Glutamatergic neuron (in vitro differentiated cells): ENCODE data around the gene LMX1B. TPM values are rescaled to one million over a fixed set of nuclear protein-coding genes. Genes with fewer than 3 reads are reported as not detected.
"Not testable (repeated sequence)": the region's sequence is repeated elsewhere in the genome, so short reads cannot be mapped to it uniquely, and the experiment has no call there.

ENCODE experiments used
- DNase-seq: peaks from one replicate; pipeline ENCODE4 v3.0.0; 2022
- H3K27ac Mint-ChIP-seq: one replicate; pipeline ENCODE4 v1.8.0; 2020; ENCODE audit warnings: mild to moderate bottlenecking, mixed read lengths, inconsistent platforms; ENCODE audit not compliant: unreplicated experiment
- H3K27me3 Mint-ChIP-seq: one replicate; pipeline ENCODE4 v1.8.0; 2020; ENCODE audit warnings: mild to moderate bottlenecking, moderate library complexity, mixed read lengths, inconsistent platforms; ENCODE audit not compliant: unreplicated experiment
- H3K36me3 Mint-ChIP-seq: one replicate; pipeline ENCODE4 v1.8.0; 2020; ENCODE audit warnings: mild to moderate bottlenecking, mixed read lengths, inconsistent platforms; ENCODE audit not compliant: unreplicated experiment
- H3K4me1 Mint-ChIP-seq: one replicate; pipeline ENCODE4 v1.8.0; 2020; ENCODE audit warnings: mild to moderate bottlenecking, low read depth, mixed read lengths, inconsistent platforms; ENCODE audit not compliant: unreplicated experiment
- H3K4me3 Mint-ChIP-seq: one replicate; pipeline ENCODE4 v1.8.0; 2020; ENCODE audit warnings: mild to moderate bottlenecking, mixed read lengths, inconsistent platforms; ENCODE audit not compliant: unreplicated experiment
- H3K9me3 Mint-ChIP-seq: one replicate; pipeline ENCODE4 v1.8.0; 2020; ENCODE audit warnings: mild to moderate bottlenecking, moderate library complexity, mixed read lengths, inconsistent platforms; ENCODE audit not compliant: unreplicated experiment
- total RNA-seq: library from RNA; stranded (reverse); fragmentation: NEBNext Ultra II Directional; extraction: Animal tissue kit (Norgen Biotek cat#: 25700); gene quantifications from one replicate; pipeline ENCODE4 v1.2.1, GENCODE V29; 2021; ENCODE audit not compliant: unreplicated experiment
- TF ChIP-seq, protein P1 (sequence below): fragments of 200-600 bp; sonication (generic); IDR thresholded peaks from one replicate; pipeline ENCODE4 v1.5.0; 2021; ENCODE audit not compliant: partially characterized antibody, unreplicated experiment

Gene LMX1B
- total RNA-seq, 1 donor from 2014 or later, result 0.27 TPM

DNA sequence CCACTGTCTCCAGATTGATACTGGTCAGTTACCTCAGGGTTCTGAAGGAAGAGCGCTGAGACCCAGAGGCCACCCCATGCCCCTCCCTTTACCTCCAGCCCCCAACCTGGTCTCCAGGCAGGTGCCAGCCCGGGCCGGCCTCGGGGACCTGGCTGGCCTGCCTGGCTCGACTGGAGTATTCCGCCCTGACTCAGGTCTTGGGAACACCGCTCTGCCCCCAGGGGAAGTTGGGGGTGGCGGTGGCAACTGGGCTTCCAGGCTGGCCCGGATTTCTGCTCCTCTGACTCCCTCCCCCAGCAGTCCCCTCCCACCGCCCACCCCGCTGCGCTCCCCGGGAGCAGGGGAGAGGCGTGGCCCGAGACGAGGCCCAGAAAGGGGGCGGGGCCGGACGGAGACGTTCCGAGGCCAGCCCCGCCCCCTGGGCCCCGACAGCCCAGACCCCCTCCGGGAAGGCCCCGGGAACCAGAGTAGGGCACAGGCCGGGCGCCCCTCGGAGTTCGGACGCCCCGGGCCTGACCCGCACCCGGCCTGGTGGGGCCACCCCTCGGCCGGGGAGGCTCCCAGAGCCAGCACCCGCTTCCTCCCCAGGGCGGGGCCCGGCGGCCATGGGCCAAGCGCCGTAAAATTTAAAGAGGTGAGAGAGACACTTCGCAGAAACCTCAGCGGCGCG, 108.7 kb downstream of the LMX1B start:
- H3K27ac Mint-ChIP-seq, result no peak overlapping the region
- TF ChIP-seq, protein P1, sequence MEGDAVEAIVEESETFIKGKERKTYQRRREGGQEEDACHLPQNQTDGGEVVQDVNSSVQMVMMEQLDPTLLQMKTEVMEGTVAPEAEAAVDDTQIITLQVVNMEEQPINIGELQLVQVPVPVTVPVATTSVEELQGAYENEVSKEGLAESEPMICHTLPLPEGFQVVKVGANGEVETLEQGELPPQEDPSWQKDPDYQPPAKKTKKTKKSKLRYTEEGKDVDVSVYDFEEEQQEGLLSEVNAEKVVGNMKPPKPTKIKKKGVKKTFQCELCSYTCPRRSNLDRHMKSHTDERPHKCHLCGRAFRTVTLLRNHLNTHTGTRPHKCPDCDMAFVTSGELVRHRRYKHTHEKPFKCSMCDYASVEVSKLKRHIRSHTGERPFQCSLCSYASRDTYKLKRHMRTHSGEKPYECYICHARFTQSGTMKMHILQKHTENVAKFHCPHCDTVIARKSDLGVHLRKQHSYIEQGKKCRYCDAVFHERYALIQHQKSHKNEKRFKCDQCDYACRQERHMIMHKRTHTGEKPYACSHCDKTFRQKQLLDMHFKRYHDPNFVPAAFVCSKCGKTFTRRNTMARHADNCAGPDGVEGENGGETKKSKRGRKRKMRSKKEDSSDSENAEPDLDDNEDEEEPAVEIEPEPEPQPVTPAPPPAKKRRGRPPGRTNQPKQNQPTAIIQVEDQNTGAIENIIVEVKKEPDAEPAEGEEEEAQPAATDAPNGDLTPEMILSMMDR, result no peak
- H3K9me3 Mint-ChIP-seq, result peaks cover 3% of the 10 kb centered on the region

DNA sequence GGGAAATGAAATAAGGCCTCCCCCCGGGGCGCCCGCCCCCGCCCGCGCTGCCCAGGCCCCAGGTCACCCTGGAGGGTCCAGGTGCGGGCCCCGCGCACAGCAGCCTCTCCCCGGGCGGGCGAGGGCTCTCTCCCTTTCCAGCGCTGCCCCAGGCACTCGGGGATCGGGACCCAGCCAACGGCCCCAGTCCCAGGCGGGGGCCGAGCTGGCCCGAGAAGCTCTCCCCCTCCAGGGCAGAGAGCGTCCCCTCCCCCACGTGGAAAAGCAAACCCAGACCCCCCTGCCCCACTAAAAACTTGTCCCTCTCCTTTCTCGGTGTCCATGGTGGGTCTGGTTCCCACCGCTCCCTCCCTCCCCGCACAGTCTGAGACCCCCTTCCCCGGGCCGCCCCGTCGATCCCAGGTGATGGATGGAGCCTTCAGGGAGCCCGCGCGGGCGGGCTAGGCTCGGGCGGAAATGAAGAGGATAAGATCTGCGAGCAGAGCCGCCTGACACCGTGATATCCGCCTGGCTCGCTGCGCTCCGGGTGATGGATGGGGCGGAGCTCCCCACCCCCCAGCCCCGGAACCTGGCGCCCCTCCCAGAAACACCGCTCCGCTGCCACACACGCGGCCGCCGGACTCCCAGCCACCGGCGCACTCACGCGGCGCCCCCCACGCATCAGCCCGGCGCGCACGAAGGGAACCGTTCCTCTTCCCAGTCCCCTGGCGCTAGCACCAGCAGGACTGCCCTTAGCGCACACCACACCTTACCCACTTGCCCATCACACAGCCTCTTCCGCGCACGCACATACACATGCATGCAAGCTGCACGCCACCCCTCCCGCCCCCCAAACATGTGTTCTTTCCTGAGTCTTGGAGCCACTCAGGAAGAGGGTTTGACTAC, 109.4 kb downstream of the LMX1B start:
- peaks cover 22% of the 10 kb centered on the region for H3K27me3 Mint-ChIP-seq
- peaks cover 4% of the 10 kb centered on the region for H3K36me3 Mint-ChIP-seq
- H3K9me3 Mint-ChIP-seq, result peaks cover 2% of the 10 kb centered on the region
- no peak overlapping the region for H3K27ac Mint-ChIP-seq
- peak overlapping the region; percentile 42 for H3K4me3 Mint-ChIP-seq
- peaks cover 8% of the 10 kb centered on the region for H3K4me1 Mint-ChIP-seq
- TF ChIP-seq, protein P1, result no peak
- peak; percentile 41 for DNase-seq

More for the DNA sequence above, 108.7 kb downstream of the LMX1B start:
- H3K27me3 Mint-ChIP-seq, result peaks cover 22% of the 10 kb centered on the region
- peaks cover 8% of the 10 kb centered on the region for H3K4me1 Mint-ChIP-seq
- H3K36me3 Mint-ChIP-seq, result peaks cover 4% of the 10 kb centered on the region
- DNase-seq, result peak; percentile 75
- peak overlapping the region; percentile 69 for H3K4me3 Mint-ChIP-seq

DNA sequence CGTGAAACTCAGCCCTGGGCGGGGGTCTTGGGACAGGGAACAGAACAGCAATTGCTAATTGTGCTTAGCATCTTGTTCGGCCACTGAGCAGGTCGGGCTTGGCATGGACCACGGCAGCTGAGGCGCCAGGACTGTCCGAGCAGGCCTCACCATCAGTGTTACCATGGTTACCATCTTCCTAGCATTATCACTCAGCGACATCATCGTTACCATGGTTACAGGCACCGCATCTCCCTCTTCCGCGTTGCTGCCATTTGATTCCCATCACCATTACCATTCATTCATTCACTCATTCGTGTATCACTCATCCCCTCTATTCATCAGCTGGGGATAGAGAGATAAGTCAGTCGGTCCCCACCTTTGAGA, 110.1 kb downstream of the LMX1B start:
- H3K4me3 Mint-ChIP-seq, result peak overlapping the region; percentile 26
- H3K27ac Mint-ChIP-seq, result no peak overlapping the region
- peaks cover 8% of the 10 kb centered on the region for H3K4me1 Mint-ChIP-seq
- H3K9me3 Mint-ChIP-seq, result peaks cover 2% of the 10 kb centered on the region
- peaks cover 4% of the 10 kb centered on the region for H3K36me3 Mint-ChIP-seq
- peak; percentile 40 for DNase-seq
- TF ChIP-seq, protein P1, result no peak
- H3K27me3 Mint-ChIP-seq, result peaks cover 22% of the 10 kb centered on the region

DNA sequence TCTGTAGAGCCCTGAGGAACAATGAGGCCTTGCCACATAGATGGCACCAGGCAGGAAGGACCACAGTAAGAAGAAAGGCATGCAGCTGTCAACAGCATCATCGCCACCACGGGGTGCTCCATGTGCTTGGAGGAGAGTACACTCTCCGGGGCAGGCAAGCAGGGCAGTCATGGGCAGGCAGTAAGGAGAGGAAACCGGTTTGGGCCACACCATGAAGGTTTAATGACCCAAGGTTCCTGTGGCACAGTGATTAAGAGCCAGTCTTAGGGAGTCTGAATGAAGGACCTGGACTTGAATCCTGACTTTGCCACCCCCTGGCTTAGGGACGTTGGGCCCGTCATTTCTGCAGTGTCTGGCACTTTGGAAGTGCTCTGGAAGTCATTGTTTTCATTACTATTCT, 110.5 kb downstream of the LMX1B start:
- peak overlapping the region; percentile 18 for H3K4me3 Mint-ChIP-seq
- H3K9me3 Mint-ChIP-seq, result peaks cover 2% of the 10 kb centered on the region
- H3K4me1 Mint-ChIP-seq, result peaks cover 8% of the 10 kb centered on the region
- TF ChIP-seq, protein P1, result no peak
- H3K36me3 Mint-ChIP-seq, result peaks cover 4% of the 10 kb centered on the region
- H3K27me3 Mint-ChIP-seq, result peaks cover 22% of the 10 kb centered on the region
- no peak overlapping the region for H3K27ac Mint-ChIP-seq
- no peak for DNase-seq

DNA sequence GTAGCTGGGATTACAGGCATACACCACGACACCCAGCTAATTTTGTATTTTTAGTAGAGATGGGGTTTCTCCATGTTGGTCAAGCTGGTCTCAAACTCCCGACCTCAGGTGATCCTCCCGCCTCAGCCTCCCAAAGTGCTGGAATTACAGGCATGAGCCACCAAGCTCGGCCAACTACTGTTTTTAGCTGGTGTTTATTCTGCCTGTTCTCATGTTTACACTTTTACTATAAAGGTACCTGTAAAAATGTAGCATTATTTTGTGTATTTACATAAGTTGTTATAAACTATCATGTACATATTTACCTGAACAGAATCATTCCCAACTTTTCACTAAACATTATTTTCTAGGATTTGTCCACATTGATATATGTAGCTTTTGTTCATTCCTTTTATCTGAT, 111.8 kb downstream of the LMX1B start:
- H3K9me3 Mint-ChIP-seq, DNase-seq, H3K4me1 Mint-ChIP-seq, H3K36me3 Mint-ChIP-seq, H3K27ac Mint-ChIP-seq, H3K4me3 Mint-ChIP-seq: not testable (repeated sequence)
- peaks cover 20% of the 10 kb centered on the region for H3K27me3 Mint-ChIP-seq

DNA sequence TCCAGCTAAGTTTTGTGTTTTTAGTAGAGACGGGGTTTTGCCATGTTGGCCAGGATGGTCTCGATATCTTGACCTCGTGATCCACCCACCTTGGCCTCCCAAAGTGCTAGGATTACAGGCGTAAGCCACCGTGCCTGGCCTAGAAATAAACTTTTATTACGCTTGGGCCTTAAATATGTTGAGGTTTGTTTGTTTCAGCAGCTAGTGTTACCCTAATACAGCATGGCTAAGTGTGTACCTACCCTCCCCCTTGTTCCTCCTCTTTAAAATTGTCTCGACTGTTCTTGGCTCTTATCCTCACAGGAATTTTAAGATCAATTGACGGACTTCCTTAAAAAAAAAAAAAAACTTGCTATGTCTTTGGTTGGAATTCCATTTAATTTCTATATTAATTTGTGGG, 114.5 kb downstream of the LMX1B start:
- H3K4me3 Mint-ChIP-seq, H3K27me3 Mint-ChIP-seq, H3K27ac Mint-ChIP-seq, H3K36me3 Mint-ChIP-seq, H3K9me3 Mint-ChIP-seq, DNase-seq, H3K4me1 Mint-ChIP-seq: not testable (repeated sequence)

DNA sequence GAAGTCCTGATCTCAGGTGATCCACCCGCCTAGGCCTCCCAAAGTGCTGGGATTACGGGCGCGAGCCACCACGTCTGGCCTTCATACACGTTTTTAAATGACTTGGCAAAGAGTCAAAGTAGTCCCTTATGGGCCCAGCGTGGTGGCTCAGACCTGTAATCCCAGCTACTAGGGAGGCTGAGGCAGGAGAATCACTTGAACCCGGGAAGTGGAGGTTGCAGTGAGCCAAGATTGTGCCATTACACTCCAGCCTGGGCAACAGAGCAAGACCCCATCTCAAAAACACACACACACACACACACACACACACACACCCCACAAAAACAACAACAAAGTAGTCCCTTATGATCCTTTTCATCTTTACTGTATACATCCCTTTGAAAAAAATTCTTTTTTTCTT, 116.9 kb downstream of the LMX1B start:
- not testable (repeated sequence) for DNase-seq, H3K4me3 Mint-ChIP-seq, H3K9me3 Mint-ChIP-seq, H3K27ac Mint-ChIP-seq, H3K27me3 Mint-ChIP-seq, H3K36me3 Mint-ChIP-seq, H3K4me1 Mint-ChIP-seq
